ENCODE data around the gene MRPS34.
"Not testable (repeated sequence)": the region's sequence is repeated elsewhere in the genome, so short reads cannot be mapped to it uniquely, and the experiment has no call there.

MRPS34 gene

DNA sequence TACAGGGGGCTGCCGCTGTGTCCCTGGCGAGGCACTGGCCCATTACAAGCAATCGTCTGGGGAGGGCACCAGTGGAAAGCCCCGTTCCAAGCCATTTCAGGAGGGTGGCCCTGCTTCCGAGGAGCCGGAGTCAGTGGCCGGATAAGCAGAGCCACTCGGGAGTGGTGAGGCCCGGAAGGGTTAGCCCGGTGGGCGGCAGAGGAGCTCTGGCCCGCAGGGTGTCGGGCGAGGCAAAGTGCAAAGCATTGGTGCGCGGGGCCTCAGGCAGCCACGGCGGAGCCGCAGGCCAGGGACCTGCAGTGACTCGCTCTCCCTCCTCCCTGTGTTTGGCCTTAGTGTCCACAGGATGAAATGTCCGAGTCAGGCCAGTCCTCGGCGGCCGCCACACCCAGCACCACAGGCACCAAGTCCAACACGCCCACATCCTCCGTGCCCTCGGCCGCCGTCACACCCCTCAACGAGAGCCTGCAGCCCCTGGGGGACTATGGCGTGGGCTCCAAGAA is 26.2 kb downstream of the MRPS34 start:
- DNase-seq: no peak

- no peak for DNase-seq
Observed at GRCh38 chr16:1745900-1746692, 26.8 kb downstream of the MRPS34 start.

DNA sequence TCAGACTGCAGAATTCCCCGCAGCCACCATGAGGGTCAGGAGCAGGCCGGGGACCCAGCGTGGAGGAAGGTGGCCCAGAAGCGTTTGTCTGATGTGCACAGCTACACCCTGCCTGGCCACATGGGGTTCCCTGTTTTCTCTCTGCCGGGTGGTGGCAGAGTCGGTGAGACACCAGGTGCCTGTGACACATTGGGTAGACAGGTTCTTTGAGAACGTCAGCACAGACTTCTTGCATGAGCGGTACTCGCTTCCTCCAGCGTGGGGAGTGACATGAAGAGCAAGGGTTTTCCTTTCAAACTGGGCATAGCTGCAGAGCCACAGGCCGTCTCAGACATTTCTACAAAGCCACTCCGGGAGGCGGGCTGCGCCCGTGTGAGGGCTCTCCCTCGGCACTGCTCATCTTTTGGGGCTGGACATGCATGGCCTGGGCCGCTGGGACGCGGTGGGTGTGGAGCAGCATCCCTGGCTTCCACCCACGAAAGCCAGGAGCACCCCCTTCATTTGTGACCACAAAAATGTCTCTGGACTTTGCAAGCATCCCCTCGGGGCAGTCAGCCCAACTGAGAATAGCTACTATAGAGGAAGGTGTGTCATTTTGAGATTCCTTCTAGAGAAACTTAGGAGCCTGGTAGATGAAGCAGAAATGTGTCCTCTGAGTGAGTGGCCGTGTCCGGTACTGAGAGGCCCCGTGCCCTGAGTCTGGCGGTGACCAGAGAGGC is 27.6 kb downstream of the MRPS34 start:
- DNase-seq: no peak

DNA sequence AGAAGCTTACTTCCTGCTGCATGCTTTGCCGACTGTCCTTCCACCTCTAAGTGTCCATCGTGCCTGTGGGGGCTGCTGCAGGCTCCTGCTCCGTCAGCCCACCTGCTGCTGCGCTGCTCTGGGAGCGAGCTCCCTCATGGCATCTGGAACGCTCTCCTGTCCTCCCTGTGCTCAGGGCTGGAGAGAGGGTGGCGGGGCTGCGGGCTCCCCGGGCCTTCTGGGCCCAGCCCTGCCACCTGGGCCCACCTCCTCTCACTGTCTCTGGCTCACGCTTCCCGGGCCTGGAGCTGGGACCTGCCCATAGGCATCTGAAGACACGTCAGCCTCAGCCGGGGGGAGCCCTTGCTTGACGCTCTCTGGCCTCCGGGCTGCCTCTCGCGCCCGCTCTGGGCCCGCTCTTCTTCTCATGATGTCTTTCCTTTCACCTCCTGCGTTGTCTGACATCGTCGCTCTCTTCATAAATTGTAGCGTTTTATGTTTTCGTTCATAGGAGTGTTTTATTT is 28.5 kb downstream of the MRPS34 start:
- no peak for DNase-seq

DNA sequence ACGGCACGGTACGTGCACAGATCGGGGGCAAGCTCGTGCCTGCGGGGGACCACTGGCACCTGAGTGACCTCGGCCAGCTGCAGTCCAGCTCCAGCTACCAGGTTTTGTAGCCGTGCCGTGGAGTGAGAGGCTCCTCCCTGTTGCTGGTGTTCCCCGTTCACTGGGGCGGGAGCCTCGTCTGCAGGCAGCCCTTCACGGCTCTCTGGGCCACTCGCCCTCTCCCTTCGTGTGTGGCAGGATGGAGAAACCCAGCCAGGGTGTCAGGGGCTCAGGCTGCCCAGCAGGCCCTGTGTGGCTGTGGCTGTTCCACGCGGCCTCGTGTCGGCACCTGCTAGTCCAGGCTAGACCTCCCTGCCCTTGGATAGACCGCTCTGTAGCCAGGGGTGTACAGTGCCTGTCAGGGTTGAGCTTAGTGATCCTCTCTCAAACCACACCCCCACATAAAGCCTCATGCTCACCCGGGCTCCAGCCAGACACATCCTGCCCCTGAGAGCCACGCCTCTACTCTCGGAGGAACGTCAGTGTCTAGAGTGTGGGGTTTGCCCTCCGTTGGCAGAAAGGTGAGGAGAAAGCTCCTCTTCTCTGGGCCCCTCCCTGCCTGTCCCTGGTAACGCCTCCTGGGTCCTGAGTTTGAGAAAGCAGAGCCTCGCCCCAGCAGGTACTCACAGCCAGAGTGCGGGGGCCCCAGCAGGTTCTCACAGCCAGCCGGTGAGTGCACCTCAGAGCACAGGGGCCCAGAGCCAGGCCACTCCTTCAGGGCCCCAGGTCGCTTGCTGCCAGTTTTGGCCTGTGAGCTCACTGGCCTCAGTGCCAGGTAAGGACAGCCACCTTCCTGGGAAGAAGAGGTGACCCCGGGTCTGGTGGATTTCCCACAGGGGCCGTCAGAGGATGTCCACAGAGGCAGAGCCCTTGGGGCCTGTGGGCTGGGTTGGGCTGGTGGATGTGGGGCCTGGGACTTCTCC is 29.3 kb downstream of the MRPS34 start:
- no peak for DNase-seq

- DNase-seq: no peak
Observed at GRCh38 chr16:1741553-1742165, 31.3 kb downstream of the MRPS34 start.

DNA sequence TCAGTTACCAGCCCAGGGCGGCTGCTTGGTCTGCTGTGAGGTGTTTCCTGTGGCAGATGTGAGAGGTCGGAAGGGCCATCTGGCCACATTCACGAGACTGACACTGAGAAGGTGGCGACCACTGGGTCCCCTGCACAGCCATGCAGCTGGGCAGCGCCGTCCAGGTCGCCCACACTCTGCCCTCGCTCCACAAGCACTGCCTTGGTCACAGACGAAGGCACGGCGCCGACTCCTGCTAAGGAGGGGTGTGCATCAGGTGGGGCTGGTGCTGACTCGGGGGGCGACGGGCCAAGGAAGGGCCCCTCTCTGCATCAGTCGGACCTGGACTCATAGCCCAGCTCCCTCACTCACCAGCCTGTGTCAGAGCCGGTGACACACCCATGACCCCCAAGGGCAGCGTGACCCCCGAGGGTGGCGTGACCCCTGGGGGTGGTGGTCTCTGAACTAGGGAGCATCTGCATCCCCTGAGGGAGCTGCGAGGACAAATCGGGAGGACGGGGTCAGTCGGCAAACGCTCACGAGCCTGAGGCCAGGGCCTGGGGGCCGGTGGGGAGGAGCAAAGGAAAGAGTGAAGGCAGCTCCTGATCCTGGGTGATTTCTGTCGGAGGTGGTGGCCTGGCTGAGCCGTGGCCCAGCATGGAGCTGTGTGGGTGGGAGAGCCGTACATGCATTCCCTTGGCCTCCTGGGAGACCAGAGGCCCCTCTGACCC is 32.0 kb downstream of the MRPS34 start:
- no peak for DNase-seq

DNA sequence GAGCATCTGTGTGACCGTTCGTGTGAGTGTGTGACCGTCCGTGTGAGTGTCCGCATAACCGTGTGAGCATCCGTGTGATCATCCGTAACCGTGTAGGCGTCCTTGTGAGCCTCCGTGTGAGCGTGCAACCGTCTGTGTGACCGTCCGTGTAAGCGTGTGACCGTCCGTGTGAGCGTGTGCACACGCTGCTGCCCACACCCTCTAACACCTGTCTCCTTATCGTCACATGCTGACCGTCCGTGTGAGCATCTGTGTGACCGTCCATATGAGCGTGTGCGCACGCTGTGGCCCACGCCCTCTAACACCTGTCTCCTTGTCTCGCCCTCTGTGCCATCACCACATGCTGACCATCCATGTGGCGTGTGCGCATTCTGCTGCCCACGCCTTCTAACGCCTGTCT is 32.7 kb downstream of the MRPS34 start:
- no peak for DNase-seq

GRCh38 chr16:1734816-1735215 is 38.1 kb downstream of the MRPS34 start:
- no peak for DNase-seq

DNA sequence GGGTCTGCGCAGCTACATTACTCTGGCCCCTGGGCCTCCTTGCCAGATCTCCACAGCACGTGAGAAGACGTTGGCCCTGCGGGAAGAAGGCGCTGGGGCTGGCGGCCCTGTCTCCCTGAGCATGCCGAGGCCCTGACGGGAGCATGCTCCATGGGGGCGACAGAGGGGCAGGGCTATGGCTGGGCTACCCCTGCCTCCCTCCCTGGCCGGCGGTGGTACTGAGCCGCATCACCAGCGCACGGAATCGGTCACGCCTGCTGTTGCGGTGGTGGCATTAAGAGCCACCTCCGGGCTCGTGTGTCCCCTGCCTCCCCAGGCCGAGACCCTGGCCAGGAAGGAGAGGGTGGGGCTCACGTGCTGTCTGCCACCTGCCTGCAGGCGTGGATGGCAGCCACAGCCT is 38.8 kb downstream of the MRPS34 start:
- no peak for DNase-seq

DNA sequence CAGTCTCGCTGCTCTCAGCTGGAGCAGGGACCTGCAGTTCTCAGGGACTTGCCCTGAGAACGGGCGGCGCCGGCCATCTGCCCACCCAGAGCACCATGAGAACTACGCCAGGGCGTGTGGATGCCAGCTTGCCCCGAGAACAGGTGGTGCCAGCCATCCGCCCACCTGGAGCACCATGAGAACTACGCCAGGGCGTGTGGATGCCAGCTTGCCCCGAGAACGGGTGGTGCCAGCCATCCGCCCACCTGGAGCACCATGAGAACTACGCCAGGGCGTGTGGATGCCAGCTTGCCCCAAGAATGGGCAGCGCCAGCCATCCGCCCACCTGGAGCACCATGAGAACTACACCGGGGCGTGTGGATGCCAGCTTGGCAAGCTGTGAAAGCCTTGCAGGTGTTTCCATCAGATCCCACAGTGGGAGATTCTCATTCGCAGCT is 40.4 kb downstream of the MRPS34 start:
- DNase-seq: not testable (repeated sequence)

DNA sequence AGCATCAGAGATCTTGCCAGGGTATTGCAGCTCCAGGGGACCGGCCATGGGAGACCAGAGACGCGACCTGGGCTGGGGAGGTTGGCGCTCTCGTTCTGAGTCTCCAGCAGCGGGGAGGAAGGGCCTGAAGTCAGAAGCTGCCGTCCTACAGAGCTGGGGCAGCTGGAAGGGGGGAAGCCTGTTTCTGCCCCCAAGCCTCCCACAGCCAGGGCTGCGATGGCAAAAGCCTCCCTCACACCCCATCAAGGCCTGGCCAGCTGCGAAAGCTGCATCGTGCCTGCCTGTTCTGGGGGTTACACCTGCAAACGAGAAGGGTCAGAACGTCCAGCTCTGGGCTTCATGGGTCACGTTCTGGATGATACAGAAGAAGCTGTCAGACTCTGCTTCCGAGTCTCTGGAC is 40.9 kb downstream of the MRPS34 start:
- no peak for DNase-seq

- no peak for DNase-seq
Observed at GRCh38 chr16:1731603-1732002, 41.3 kb downstream of the MRPS34 start.

GRCh38 chr16:1731073-1731472 is 41.9 kb downstream of the MRPS34 start:
- DNase-seq: no peak

DNA sequence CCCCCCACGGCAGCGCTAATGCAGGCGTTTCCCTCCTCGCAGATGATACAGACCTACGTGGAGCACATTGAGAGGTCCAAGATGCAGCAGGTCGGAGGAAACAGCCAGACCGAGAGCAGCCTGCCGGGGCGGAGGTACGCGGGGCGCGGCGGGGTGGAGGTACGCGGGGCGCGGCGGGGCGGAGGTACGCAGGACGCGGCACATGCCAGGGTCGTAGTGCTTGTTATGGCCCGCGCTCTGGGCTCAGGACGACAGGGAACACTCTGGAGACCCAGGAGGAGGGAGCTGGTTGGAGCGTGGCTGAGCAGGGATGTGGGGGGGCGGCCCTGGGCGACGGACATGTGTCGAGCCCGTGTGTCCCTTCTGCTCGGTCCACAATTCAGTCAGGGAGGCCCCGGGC is 43.5 kb downstream of the MRPS34 start:
- no peak for DNase-seq

GRCh38 chr16:1729026-1729425 is 43.9 kb downstream of the MRPS34 start:
- no peak for DNase-seq

DNA sequence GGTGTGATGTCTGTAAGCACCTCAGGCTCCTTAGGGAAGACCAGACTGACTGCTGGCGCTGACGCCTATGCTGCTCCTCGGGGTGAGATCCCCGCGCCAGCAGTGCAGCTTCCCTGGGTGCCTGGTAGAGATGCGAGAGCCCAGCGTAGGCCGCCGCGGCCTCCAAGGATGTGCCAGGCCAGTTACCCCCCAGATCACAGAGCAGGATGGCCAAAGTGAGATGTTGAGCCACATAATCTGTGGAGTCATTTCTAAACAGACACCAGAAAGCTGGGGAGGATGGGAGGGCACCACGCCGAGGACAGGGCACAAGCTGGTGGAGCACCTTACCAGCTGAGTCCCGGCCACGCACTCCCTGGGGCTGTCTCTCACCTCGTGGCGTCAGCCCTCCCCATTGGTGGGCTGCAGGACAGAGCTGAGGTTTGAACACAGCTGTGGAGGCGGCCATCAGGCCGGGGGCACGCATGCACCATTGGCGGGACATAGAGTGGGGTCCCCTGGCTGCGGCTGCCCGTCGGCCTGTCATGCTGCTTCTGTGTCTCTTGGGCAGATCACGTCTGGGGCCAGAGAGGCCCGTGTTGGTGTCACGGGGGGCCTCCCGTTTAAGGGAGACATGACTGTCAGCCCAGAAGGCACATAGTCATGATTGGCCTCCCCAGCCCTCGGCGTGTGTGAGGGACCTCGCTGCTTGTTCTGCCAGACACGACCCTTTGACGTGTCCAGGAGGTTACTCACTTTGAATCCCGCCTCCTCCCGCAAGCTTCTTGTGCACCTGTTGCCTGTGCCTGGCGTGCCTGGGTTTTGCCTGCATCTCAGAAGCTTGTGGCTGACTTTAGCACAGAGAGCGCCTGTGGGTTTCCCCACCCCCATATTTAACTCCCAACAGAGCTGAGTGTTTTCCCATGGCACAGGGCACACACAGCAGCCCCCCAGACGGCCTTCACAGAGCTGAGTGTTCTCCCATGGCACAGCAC is 45.0 kb downstream of the MRPS34 start:
- DNase-seq: no peak

GRCh38 chr16:1726661-1727502 is 46.1 kb downstream of the MRPS34 start:
- no peak for DNase-seq

DNA sequence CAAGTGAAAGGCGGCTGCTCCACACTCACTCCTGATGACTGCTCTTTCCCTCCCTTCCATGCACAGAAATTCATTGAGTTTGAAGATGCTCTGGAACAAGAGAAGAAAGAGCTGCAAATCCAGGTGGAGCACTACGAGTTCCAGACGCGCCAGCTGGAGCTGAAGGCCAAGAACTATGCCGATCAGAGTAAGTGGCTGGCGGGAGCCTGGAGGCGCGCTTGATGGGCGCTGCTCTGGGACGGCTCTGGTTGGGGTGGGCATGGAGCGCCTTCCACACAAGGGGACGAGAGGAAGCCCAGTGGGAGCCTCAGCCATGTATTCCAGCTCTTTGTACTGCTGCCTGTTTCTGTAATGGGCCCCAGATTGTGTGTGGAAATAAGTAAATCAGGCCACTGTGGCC is 48.4 kb downstream of the MRPS34 start:
- no peak for DNase-seq

Data from NCI-H1417 treated with DMSO at 0.1 percent for 48 hours (cell line).